ENCODE results near the gene EMC6. TPM values are rescaled to one million over a fixed set of nuclear protein-coding genes. Genes with fewer than 3 reads are reported as not detected.
"Not testable (repeated sequence)": the region's sequence is repeated elsewhere in the genome, so short reads cannot be mapped to it uniquely, and the experiment has no call there.

Gene EMC6
- polyA plus RNA-seq, 1 donor (not counting 4 experiments of a cell fraction or from before 2014, with no cell fraction given) = 35.4 TPM

DNA sequence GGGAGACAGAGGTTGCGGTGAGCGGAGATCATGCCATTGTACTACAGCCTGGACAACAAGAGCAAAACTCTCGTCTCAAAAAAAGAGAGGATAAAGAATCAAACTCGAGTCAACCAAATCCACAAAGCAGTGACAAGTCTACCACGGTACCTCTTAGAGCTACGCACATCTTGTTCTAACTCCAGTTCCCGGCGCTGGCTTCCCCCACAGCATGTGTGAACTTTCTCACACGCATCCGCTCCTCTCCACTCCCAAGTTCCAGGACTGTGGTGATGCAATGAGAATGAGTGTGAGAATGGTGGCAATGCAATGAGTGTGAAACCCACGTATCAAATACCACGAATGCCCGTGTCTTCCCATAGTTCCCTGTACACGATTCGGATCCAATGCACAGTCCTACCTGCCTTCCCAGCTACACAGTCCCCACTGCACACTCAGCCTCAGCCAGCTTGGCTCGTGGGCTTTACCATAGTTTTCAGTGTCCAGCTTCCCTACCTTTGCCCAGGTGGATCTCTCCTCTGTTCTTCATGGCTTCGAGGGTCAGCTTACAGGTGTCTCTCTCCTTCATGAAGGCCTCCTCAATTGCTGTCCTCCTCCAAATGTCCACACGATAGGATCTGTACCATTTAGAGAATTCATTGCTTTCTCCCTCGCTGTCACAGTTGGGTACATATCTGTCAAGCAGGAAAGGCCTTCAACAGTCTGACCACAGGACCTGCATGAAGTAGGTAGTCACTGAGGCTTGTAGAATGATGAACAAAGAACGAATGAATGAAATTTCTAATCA, 36.5 kb downstream of the EMC6 start:
- DNase-seq (ENCODE audit: low read depth, low spot score) (no peak), FAIRE-seq (no peak)
- H3K4me3 ChIP-seq (ENCODE audit: control insufficient read depth in 2 of 3, extremely low read depth in 1 of 3, insufficient read depth in 2 of 3, low read depth in 1 of 3, low read length in 3 of 3) = no peak overlapping the region
- H3K79me2 ChIP-seq (ENCODE audit: control insufficient read depth, insufficient read depth, low read length) = no peaks in the 10 kb centered on the region
- H3K9me1 ChIP-seq (ENCODE audit: control insufficient read depth, extremely low read depth, insufficient read depth, low read length) = no peaks in the 10 kb centered on the region
- H3K27me3 ChIP-seq (ENCODE audit: control insufficient read depth, extremely low read depth, insufficient read depth, low read length) = no peaks in the 10 kb centered on the region
- H3K27ac ChIP-seq (ENCODE audit: control insufficient read depth, insufficient read depth, low read length) = no peak overlapping the region
- H3K4me1 ChIP-seq (ENCODE audit: control insufficient read depth, extremely low read depth, insufficient read depth, low read length) = no peaks in the 10 kb centered on the region
- H3K4me2 ChIP-seq (ENCODE audit: control insufficient read depth, extremely low read depth, insufficient read depth, low read depth, low read length) = no peak overlapping the region
- no peak overlapping the region for H3K9ac ChIP-seq (ENCODE audit: control insufficient read depth, extremely low read depth, insufficient read depth, low read length)
- no peaks in the 10 kb centered on the region for H3K36me3 ChIP-seq (ENCODE audit: control insufficient read depth in 2 of 2, extremely low read depth in 1 of 2, insufficient read depth in 2 of 2, low read length in 2 of 2)
- H4K20me1 ChIP-seq (ENCODE audit: control insufficient read depth, extremely low read depth, insufficient read depth, low read length) = no peaks in the 10 kb centered on the region
- no peak for TF ChIP-seq EZH2 (IDR thresholded peaks at IDR 0.05; ENCODE audit: low read length)
- TF ChIP-seq, protein P1, sequence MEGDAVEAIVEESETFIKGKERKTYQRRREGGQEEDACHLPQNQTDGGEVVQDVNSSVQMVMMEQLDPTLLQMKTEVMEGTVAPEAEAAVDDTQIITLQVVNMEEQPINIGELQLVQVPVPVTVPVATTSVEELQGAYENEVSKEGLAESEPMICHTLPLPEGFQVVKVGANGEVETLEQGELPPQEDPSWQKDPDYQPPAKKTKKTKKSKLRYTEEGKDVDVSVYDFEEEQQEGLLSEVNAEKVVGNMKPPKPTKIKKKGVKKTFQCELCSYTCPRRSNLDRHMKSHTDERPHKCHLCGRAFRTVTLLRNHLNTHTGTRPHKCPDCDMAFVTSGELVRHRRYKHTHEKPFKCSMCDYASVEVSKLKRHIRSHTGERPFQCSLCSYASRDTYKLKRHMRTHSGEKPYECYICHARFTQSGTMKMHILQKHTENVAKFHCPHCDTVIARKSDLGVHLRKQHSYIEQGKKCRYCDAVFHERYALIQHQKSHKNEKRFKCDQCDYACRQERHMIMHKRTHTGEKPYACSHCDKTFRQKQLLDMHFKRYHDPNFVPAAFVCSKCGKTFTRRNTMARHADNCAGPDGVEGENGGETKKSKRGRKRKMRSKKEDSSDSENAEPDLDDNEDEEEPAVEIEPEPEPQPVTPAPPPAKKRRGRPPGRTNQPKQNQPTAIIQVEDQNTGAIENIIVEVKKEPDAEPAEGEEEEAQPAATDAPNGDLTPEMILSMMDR (optimal IDR thresholded peaks at IDR 0.05 in 1 of 3, IDR thresholded peaks at IDR 0.05 in 1 of 3, conservative IDR thresholded peaks at IDR 0.05 in 1 of 3; ENCODE audit: extremely low read depth in 1 of 3, insufficient read depth in 2 of 3, low read length in 3 of 3) = no peak
- no peaks in the 10 kb centered on the region for H3K9me3 ChIP-seq (ENCODE audit: control insufficient read depth, low read depth, low read length)
- dilution Hi-C loops (cut with MboI; ENCODE audit: extremely low pct_ligation_motif_present, low sequenced_read_pairs) = no loop called here
- H2AFZ ChIP-seq (ENCODE audit: control insufficient read depth, low read length) = no peak overlapping the region

DNA sequence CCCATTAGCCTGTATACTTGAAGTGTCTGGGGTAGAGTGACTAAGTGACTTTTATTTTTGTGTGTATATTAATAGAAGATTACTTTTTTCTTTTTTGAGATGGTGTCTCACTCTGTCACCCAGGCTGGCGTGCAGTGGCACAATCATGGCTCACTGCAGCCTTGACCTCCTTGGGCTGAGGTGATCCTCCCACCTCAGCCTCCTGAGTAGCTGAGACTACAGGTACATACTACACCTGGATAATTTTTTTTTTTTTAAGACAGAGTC, 37.0 kb downstream of the EMC6 start:
- H3K9me1 ChIP-seq (ENCODE audit: control insufficient read depth, extremely low read depth, insufficient read depth, low read length); H3K4me3 ChIP-seq (ENCODE audit: control insufficient read depth in 2 of 3, extremely low read depth in 1 of 3, insufficient read depth in 2 of 3, low read depth in 1 of 3, low read length in 3 of 3); H3K79me2 ChIP-seq (ENCODE audit: control insufficient read depth, insufficient read depth, low read length); H3K4me1 ChIP-seq (ENCODE audit: control insufficient read depth, extremely low read depth, insufficient read depth, low read length); H3K27ac ChIP-seq (ENCODE audit: control insufficient read depth, insufficient read depth, low read length); DNase-seq (ENCODE audit: low read depth, low spot score); H4K20me1 ChIP-seq (ENCODE audit: control insufficient read depth, extremely low read depth, insufficient read depth, low read length); FAIRE-seq; H3K4me2 ChIP-seq (ENCODE audit: control insufficient read depth, extremely low read depth, insufficient read depth, low read depth, low read length); H3K27me3 ChIP-seq (ENCODE audit: control insufficient read depth, extremely low read depth, insufficient read depth, low read length); H3K36me3 ChIP-seq (ENCODE audit: control insufficient read depth in 2 of 2, extremely low read depth in 1 of 2, insufficient read depth in 2 of 2, low read length in 2 of 2); H3K9me3 ChIP-seq (ENCODE audit: control insufficient read depth, low read depth, low read length); H3K9ac ChIP-seq (ENCODE audit: control insufficient read depth, extremely low read depth, insufficient read depth, low read length); dilution Hi-C loops (cut with MboI; ENCODE audit: extremely low pct_ligation_motif_present, low sequenced_read_pairs); H2AFZ ChIP-seq (ENCODE audit: control insufficient read depth, low read length): not testable (repeated sequence)

DNA sequence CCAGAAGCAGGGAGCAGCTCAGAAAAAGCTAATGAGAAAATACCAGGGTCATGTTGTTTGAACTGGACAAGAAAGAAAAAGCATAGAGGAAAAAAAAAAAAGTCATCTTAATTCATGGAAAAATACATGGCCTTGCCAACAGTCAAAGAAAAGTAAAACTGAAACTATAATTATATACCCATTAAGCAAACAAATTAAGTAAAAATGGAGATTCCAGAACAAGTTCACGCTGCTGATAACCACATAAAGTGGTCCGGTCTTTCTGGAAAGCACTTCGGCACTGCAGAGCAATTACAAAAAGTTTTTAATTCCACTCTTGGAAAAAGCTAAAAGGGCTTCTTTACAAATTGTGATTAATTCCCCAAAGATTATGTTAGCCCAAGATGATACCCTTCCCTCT, 39.8 kb downstream of the EMC6 start:
- FAIRE-seq (no peak), DNase-seq (ENCODE audit: low read depth, low spot score) (no peak)
- no peaks in the 10 kb centered on the region for H4K20me1 ChIP-seq (ENCODE audit: control insufficient read depth, extremely low read depth, insufficient read depth, low read length)
- no peaks in the 10 kb centered on the region for H3K9me1 ChIP-seq (ENCODE audit: control insufficient read depth, extremely low read depth, insufficient read depth, low read length)
- no peak overlapping the region for H3K4me2 ChIP-seq (ENCODE audit: control insufficient read depth, extremely low read depth, insufficient read depth, low read depth, low read length)
- H3K4me3 ChIP-seq (ENCODE audit: control insufficient read depth in 2 of 3, extremely low read depth in 1 of 3, insufficient read depth in 2 of 3, low read depth in 1 of 3, low read length in 3 of 3) = no peak overlapping the region
- H3K36me3 ChIP-seq (ENCODE audit: control insufficient read depth in 2 of 2, extremely low read depth in 1 of 2, insufficient read depth in 2 of 2, low read length in 2 of 2) = peaks cover 0 to 2% of the 10 kb centered on the region in 2 experiments
- TF ChIP-seq, protein P1 (optimal IDR thresholded peaks at IDR 0.05 in 1 of 3, IDR thresholded peaks at IDR 0.05 in 1 of 3, conservative IDR thresholded peaks at IDR 0.05 in 1 of 3; ENCODE audit: extremely low read depth in 1 of 3, insufficient read depth in 2 of 3, low read length in 3 of 3) = no peak
- TF ChIP-seq EZH2 (IDR thresholded peaks at IDR 0.05; ENCODE audit: low read length) = no peak
- H3K27me3 ChIP-seq (ENCODE audit: control insufficient read depth, extremely low read depth, insufficient read depth, low read length) = no peaks in the 10 kb centered on the region
- H3K27ac ChIP-seq (ENCODE audit: control insufficient read depth, insufficient read depth, low read length) = no peak overlapping the region
- no peaks in the 10 kb centered on the region for H3K79me2 ChIP-seq (ENCODE audit: control insufficient read depth, insufficient read depth, low read length)
- H3K4me1 ChIP-seq (ENCODE audit: control insufficient read depth, extremely low read depth, insufficient read depth, low read length) = peaks cover 2% of the 10 kb centered on the region
- H2AFZ ChIP-seq (ENCODE audit: control insufficient read depth, low read length) = no peak overlapping the region
- dilution Hi-C loops (cut with MboI; ENCODE audit: extremely low pct_ligation_motif_present, low sequenced_read_pairs) = no loop called here
- H3K9ac ChIP-seq (ENCODE audit: control insufficient read depth, extremely low read depth, insufficient read depth, low read length) = no peak overlapping the region
- no peaks in the 10 kb centered on the region for H3K9me3 ChIP-seq (ENCODE audit: control insufficient read depth, low read depth, low read length)

Measured in keratinocyte (primary cell).